ENCODE data around the gene RIPPLY2.
"Not testable (repeated sequence)": the region's sequence is repeated elsewhere in the genome, so short reads cannot be mapped to it uniquely, and the experiment has no call there.

The RIPPLY2 gene, protein sequence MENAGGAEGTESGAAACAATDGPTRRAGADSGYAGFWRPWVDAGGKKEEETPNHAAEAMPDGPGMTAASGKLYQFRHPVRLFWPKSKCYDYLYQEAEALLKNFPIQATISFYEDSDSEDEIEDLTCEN

DNA sequence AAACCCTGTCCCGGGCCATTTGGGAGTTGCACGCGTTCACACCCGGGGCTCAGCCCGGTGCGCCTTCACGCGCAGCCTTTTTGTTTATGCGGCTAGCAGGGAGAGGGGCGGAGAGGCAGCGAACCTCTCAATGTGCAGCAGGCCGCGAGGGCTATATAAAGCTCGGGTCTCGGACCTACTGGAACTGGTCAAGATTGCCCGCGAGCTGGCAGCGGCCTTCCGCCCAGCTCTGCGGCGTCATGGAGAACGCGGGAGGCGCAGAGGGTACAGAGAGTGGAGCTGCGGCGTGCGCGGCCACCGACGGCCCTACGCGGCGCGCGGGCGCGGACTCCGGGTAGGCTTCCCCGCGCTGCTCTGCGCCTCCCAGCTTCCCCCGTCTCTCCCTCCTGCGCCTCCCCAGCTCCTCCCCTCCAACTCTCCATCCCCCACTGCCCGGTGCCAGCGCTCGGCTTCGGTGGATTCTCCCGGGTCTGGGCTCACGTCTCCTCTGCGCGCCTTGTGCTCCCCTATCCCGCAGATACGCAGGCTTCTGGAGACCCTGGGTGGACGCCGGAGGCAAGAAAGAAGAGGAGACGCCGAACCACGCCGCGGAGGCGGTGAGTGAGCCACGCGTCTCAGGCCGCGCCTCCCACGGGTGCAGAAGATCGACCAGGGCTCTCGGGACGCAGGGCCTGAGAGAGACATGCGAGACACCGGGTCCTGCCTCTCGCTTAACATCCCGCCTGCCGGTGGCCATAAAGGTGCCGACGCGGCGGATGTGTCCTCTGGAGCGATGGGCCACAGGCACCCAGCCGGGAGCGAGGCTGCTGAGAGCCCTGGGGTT, at the start of gene RIPPLY2:
TSS of gene RIPPLY2 (plus strand) at position 183 of the 823 bp plus-strand sequence. CDS start at position 240, 57 bp downstream.
- DNase-seq: no peak

DNA sequence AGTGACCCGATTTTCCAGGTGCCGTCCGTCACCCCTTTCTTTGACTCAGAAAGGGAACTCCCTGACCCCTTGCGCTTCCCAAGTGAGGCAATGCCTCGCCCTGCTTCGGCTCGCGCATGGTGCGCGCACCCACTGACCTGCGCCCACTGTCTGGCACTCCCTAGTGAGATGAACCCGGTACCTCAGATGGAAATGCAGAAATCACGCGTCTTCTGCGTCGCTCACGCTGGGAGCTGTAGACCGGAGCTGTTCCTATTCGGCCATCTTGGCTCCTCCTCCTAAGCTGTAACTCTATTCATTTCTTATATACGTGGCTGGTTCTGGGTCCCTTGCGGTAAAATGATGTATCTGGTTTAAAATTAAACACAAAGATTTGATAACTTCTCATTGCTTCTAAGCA, 49.7 kb upstream of the RIPPLY2 start:
- not testable (repeated sequence) for DNase-seq

DNA sequence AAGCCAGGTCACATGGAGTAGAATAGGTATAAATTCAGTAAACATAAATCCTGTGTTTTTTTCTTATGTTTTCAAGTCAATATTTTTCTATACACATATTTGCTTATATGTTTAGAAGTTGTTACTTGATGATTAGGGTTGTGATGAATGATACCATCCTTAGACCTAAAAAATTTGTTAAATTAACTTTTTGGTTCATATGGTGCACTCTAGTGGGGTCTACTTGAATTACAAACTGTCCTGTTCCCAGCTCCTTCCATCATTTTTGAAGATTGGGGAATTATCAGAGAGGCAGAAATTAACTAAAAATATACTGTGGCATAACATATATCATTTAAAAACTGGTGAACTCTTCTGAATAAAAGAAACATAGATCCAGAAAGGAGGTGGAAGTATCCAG, 48.3 kb upstream of the RIPPLY2 start:
- no peak for DNase-seq

DNA sequence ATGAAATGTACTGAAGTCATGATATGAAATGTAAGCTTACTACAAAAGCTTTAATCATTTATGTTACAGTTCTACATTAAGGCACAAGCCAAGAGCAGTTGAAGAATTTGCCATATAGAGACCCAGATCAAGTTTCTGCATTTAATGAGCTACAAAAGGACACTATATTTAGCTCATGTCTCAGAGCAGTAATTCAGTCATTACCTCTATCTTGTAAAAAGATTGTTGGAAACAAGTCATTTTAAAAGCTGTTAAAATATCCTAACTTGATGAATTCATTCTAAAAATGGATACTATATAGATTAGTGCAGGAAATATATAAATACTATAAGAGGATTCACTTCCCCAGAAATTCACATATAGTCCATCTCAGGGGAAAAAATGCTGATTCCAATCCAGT, 45.2 kb upstream of the RIPPLY2 start:
- no peak for DNase-seq

DNA sequence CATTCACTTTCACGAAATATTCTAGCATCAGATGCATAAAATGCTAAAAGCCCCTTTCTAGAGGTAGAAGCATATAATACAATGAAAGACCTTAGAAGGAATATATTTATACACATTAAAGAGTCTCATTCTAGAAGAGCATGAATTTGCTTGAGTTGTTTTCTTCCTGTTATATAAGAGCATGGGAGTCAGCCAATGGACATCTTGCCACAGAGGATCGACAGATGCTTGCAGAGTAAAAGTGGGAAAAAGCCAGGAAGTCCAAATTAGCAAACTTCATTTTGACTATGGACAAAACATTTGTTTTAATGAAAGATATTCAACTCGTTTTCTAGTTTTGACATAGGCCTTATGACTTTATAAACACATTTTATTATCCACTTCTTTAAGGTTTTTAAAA, 44.2 kb upstream of the RIPPLY2 start:
- DNase-seq: no peak

DNA sequence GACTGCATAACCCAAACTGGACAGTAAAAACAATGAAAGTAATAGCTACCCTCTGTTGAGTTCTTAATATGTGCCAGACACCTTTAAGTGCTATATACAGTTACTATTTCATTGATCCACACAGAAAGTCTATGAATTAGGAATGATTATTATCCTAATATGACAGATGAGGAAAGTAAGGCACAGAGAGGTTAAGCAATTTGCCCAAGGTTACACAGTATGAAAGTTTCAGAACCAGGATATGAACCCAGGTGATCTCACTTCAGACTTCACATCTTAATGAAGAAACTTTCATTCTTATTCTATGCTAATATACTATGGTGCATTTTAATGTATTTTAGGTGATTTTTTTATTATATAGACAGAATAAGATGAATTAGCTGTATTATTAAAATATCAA, 40.6 kb upstream of the RIPPLY2 start:
- no peak for DNase-seq

DNA sequence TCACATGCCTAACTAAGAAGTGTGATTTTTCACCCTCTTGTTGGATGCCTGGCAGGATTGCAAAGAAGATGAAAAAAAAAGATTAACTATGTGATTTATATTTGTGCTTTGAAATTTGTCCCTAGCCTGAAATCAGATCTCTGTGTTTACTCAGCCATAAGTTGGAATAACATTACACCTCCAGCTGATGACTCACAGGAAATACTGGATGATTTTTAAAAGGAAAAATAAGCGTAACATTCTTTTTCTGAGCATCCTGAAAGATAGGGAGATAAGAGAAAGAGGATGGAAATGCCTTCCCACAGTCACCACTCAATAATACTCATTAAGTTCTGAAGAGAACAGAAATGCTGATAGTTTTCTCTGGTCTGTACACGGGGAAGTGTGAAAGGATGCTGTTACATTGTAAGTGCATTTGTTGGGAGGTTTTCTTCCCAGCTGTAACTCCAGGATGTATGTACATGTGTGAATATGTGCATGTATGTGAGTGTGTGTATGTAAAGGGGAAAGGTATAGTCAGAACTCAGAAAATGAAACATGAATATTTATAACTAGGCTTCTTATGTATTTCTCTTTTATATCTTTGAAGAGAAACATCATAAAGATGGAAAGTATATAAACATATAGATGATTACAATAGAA, 37.4 kb upstream of the RIPPLY2 start:
- DNase-seq: no peak

DNA sequence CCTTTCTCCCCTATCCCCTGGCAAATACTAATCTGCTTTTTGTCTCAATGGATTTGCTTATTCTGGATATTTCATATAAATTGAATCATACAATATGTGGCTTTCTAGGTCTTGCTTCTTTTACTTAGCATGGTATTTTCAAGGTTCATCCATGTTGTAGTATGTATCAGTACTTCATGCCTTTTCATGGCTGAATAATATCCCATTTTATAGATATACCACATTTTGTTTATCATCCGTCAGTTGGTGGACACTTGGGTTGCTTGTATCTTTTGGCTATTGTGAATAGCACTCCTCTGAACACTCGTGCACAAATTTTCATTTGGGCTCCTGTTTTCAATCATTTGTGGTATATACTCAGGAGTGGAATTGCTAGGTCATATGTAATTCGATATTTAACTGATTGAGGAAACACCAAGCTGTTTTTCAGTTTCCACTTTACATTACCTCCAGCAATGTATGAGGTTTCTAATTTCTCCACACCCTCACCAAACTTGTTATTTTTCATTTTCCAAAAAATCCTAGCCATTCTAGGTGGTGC, 30.5 kb upstream of the RIPPLY2 start:
- no peak for DNase-seq

DNA sequence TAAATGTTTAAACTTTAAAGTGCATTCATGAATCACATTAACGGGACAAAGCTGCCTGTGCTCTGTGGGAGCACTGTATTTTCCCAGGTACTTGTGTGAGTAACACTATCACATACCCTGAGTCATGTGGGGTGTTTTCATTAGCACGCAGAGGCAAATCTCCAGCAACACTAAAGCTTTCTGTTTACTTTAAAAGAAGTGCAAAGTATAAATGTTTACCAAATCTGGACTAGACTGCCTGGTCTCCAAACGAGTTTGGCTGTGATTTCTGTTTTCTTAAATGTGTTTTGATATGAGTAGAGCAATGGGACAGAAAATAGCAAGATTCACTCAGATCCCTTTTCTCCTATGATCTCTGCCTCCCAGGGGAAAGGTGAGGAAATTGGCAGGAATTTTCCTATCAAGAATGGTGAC, 28.8 kb upstream of the RIPPLY2 start:
- DNase-seq: no peak

DNA sequence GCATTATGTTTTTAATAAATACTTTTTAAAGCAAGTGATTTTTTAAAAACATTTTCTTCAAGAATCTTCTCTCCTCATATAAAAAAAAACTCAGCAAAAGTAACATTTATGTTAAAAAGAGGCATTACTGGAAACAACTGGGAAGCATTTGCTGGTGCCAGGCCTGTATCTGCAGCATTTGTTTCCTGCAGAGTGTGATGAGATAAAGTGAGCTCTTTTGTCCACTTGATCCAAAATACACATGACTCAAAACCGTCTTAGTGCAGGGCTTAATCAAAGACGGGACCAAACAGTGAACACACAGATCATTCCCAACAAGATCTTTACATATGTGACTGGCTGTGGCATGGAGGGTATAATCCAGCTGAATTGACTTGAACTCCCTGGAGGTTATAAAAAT, 28.3 kb upstream of the RIPPLY2 start:
- no peak for DNase-seq

DNA sequence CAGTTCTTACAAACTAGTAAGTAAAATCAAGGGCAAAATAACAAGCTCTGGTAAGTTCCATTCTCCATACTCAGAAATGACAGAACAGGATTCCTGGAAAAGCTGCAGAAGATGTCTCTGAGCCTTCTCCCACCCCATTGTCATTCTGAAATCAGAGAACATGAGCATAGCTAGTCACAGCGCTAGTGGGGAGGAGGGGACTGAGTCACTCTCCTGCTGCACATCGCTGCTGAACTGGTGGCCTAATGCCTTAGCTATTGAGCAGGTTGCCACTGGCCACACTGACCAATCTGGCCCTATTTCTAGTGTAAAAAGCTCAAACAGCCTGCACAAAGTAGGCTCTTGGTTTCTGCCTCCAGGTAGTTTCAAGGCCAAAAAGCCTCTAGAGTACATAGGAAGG, 26.1 kb upstream of the RIPPLY2 start:
- DNase-seq: no peak

DNA sequence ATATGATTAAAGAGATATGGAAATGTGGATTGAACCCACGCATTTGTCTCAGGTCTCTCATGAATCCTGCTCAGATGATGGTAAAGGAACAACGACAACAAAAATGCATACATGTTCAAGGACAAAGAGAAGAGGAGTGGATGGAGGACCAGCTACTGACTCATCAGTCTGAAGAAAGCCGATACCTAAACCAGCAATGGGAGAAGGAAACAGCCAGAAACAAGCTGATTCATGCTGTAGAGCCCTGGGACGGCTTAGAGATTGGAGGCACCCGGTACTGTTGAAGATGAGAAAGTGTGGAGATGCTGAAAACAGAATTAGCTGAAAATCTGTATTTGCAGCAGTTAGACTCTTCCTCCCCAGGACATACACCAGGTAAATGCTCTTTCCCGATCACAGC, 14.4 kb upstream of the RIPPLY2 start:
- no peak for DNase-seq

DNA sequence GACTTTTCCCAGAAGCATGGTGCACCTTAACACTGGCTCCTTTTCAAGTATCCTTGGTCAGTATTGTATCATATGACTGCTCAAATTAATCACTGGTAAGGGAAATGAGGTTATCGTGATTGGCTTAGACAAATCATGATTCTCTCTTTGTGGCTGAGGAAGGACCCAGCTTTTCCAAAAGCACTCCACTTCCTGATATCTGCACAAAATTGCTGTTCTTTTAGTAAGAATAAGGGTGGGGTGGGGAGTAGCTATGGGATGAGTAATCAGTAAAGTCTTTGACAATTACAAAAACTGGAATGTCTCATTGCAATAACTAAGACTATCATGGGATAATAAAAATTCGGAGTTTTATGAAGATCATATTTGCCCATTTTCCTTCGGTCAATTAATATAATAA, 9.0 kb upstream of the RIPPLY2 start:
- DNase-seq: no peak

DNA sequence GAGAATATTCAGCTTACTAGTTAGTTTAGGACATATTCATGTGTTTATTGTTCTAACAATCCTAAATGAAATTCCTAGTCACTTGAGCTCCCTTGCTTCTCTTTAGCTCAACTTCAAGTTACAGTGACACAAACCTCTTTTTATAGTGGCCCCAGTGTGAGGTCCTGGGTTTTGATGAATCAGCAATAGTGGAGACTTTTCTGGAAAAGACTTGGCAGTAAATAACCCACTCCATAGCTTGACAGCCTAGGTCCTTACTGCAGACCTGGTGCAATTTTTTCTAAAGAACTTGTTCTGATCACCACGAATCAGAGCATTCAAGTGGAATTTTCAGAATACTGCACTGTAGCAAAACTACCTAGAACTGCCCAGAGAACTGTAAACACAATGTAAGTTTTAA, 6.9 kb upstream of the RIPPLY2 start:
- DNase-seq: no peak

DNA sequence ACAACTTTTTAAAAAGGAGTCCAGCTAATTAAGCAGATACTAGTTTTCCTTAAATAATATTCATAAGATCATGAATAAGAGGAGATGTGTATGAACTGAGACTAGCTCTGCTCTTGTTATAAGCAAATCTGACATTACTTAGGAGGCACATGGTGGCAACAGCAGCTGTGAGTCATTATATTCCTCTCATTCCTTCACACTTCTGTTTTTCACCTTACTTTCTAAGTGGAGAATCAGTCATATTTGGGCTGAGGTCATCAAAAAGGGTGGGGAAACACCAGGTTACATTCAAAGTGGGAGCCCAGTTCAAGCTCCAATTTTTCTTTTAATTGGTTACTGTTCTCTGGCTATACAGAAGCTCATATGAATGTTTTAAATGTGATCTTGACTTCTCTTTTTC, 6.0 kb upstream of the RIPPLY2 start:
- no peak for DNase-seq

DNA sequence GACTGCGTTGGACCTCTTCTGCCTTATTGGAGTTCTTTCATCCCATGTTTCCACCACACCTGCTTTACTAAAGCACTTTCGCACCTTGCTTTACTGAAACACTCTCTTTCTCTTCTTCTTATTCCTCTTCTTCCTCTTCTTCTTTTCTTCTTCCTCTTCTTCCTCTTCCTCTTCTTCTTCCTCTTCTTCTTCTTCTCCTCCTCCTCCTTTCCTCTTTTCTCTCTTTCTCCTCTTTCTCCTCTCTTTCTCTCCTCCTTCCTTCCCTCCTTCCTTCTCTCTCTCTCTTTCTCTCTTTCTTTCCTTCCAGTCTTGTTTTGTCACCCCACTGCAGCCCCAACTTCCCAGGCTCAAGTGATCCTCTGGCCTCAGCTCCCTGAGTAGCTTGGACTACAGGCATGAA, 4.0 kb upstream of the RIPPLY2 start:
- DNase-seq: no peak

DNA sequence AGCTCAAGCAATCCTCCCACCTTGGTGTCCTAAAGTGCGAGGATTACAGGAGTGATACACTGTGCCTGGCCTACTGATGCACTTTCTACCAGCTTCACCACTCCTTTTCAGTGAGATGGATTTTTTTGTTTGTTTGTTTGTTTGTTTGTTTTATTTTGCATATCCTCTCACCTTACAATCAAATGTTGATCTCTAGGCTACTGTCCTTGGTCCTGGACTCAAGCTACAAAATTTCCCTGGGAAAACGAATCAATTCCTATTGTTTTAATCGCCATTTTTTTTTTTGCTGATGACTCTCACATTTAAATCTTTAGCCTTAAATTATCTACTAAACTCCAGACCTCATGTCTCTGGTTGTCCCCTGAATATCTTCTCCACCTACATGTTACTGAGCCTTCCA, 3.5 kb upstream of the RIPPLY2 start:
- DNase-seq: no peak

DNA sequence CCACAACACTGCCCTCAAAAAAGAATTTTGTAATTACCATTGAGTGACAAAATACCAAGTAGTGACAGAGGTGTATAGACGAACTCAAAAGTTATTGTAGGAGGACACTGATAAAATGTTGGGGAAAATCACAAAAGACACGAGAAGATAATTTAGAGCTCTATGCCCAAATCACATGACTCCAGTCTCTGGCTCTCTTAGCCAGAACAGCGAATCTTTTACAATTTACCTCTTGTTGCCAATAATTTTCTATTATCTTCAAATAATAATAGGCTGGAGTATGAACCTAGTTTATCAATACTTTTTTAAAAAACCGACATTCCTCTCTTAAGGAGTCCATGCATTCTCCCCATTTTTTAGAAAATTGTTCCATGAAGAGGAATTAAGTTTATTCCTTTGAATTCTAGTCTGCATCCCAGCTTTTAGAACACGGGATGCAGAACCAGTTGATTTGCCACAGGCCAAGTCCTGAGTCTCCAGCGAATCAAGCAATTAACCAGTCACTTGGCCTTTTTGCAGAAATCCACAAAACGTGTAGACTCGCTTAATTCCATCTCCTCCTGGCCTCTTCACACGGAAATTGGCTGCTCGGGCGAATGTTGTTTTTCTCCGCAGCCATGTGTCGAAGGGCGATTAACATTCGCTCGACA, 507 bp upstream of the RIPPLY2 start:
- DNase-seq: no peak

DNA sequence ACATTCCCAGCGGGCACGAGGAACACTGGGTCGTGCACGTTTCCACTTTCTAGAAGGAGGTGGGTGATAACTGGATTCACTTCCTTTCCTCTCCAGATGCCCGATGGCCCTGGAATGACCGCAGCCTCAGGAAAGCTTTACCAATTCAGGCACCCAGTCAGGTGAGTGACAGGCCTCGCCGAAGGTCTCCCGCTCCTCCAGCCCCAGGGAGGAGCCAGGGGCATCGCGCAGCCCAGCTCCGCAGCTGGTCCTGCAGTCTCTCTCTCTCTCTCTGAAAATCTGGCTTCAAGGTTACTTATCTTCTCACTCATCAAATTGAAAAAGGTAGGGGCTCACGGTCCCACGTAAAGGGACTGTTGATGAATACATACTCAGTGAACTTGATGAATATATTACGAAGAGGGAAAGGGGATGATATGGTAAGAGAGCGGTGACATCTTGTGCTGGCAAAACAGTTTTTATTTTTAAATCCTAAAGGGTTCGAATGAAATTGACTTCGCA, 891 bp downstream of the RIPPLY2 start:
- DNase-seq: no peak

DNA sequence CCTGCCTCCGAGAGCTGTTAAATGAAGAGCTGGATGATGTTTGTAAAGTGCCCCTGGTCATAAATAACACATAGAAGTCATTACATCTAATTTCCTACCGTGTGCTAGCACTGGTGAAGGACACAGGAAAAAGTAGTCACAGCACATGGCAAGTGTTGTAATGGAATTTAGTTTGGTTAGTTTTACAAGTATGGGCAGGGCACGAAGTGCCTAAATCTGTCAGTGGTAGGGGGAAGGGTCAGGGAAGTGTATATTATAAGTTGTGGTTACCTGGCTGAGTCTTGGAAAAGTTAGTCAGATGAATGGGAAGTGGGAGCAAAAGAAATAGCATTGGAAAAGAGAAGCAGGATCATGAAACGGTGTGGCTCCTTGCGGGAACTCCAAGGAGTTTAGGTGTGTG, 1.6 kb downstream of the RIPPLY2 start:
- DNase-seq: no peak

DNA sequence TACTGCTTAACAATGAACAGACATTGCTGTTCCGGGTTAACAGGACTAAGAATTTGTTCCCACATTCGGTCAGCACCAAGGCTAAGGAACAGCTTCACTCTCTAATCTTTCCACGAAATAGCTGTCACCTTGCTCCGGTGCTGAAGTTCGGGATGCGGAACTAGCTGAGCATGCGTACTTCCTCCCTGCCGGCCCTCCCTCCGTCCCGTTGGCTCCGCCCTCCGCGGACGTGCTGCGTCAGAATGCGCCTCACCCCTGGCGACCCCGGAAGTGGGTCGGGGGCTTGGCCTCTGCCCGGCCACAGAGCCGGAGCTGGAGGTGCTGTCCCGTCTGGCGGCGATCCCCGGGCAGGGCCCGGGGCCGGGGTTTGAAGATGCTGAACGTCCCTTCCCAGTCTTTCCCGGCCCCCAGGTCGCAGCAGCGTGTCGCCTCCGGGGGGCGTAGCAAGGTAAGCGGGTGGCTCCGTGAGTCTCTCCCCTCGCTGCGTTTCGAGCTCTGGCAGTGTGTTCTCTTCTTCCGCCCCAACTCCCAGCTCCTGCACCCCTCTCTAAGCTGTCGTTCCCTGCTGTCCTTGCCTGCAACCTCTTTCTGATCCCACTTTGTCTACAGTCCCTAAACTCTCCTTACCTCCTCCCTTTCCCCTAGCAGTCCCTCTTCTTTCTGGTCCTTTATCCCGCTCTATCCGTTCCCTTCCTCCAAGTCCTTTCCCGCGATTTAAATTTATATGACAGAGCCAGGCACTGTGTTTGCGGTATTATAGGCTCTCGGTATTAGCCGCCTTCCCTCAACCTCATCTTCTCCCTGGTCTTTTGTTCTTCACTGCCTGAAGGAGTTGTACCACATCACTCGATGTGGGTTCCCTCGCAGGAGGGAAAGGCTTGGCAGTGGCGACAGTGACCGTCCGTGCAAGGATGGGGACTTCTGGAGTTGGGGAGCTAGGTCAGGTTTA, 6.5 kb downstream of the RIPPLY2 start, which contains the start of gene CYB5R4:
TSS of gene CYB5R4 (plus strand) at position 280 of the 949 bp plus-strand sequence. CDS start at position 374, 94 bp downstream.
- DNase-seq: peak; percentile 90 to 96

DNA sequence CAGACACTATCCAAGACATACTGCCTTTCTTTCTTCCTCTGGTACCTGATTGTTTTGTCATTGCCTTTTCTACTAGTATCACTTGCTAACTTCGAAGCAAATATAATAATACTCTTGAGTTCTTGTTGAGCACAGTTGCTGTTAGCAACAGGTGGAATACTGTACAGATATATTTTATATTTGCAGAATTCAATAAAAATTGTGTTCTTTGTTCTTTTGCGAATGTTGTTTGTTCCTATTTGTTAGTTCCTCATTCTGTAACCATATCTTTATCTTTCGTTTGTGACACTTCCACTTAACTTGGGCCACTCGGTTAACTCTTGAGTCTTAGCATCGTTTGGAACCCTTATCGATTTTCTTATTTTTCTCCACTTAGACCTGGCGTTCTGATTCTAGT, 7.2 kb downstream of the RIPPLY2 start:
- DNase-seq: peak; percentile 11 to 36

Data from inflammatory macrophage treated with lipopolysaccharide for 1 hour (primary cell).